GM23338 (cell line): ENCODE results near the gene NRL. TPM values are rescaled to one million over a fixed set of nuclear protein-coding genes. Genes with fewer than 3 reads are reported as not detected.

Source experiments
- ATAC-seq: fragments of 200-7000 bp; cut with Tn5 transposase; 3 replicates; pipeline ENCODE4 v1.9.1; 2020
- DNase-seq: peaks from one replicate; pipeline ENCODE4 v3.0.0-alpha.2; 2015; ENCODE audit warnings: low spot score
- H2AFZ ChIP-seq: fragments of 200-600 bp; sonication (generic); 2 replicates; pipeline ENCODE4 v1.8.0; 2016; ENCODE audit warnings: antibody characterized with exemption, mild to moderate bottlenecking, moderate library complexity
- H3F3A ChIP-seq: fragments of 200-600 bp; sonication (generic); replicated peaks from 2 replicates; pipeline ENCODE4 v1.8.0; 2017; ENCODE audit warnings: antibody characterized with exemption, mixed run types, low read depth
- H3K27ac ChIP-seq: fragments of 200-600 bp; sonication (generic); 2 replicates; pipeline ENCODE4 v1.6.1; 2016; ENCODE audit warnings: low read depth
- H3K27me3 ChIP-seq: fragments of 200-600 bp; sonication (generic); 2 replicates; pipeline ENCODE4 v1.8.0; 2016; ENCODE audit warnings: mild to moderate bottlenecking, mixed run types, moderate library complexity; ENCODE audit not compliant: insufficient read depth
- H3K36me3 ChIP-seq: fragments of 200-600 bp; sonication (generic); 2 replicates; pipeline ENCODE4 v1.8.0; 2016; ENCODE audit warnings: mild to moderate bottlenecking; ENCODE audit not compliant: insufficient read depth
- H3K4me1 ChIP-seq: fragments of 200-600 bp; sonication (generic); 2 replicates; pipeline ENCODE4 v1.8.0; 2016; ENCODE audit warnings: mild to moderate bottlenecking, moderate library complexity; ENCODE audit not compliant: insufficient read depth
- H3K4me2 ChIP-seq: fragments of 200-600 bp; sonication (generic); 2 replicates; pipeline ENCODE4 v1.7.1; 2017; ENCODE audit warnings: mixed run types
- H3K4me3 ChIP-seq: fragments of 200-600 bp; sonication (generic); 2 replicates; pipeline ENCODE4 v1.6.1; 2016; ENCODE audit warnings: mixed run types
- H3K79me2 ChIP-seq: fragments of 200-600 bp; sonication (generic); replicated peaks from 2 replicates; pipeline ENCODE4 v1.8.0; 2017; ENCODE audit warnings: mild to moderate bottlenecking; ENCODE audit not compliant: insufficient read depth
- H3K9me2 ChIP-seq: fragments of 200-600 bp; sonication (generic); 2 replicates; pipeline ENCODE4 v1.8.0; 2017; ENCODE audit not compliant: insufficient read depth
- H4K20me1 ChIP-seq: fragments of 200-600 bp; sonication (generic); replicated peaks from 2 replicates; pipeline ENCODE4 v1.8.0; 2017; ENCODE audit warnings: mild to moderate bottlenecking; ENCODE audit not compliant: insufficient read depth
- H3K27ac Mint-ChIP-seq: 2 replicates; pipeline ENCODE4 v1.8.0; 2020; ENCODE audit warnings: inconsistent platforms, mild to moderate bottlenecking, moderate library complexity, mixed read lengths
- H3K27me3 Mint-ChIP-seq: 3 replicates; pipeline ENCODE4 v1.8.0; 2022; ENCODE audit warnings: low read depth, mild to moderate bottlenecking, moderate library complexity, mixed read lengths, inconsistent platforms; ENCODE audit not compliant: insufficient read depth, poor library complexity
- H3K36me3 Mint-ChIP-seq: 3 replicates; pipeline ENCODE4 v1.8.0; 2021; ENCODE audit warnings: low read depth, mild to moderate bottlenecking, inconsistent platforms, moderate library complexity, mixed read lengths
- H3K4me1 Mint-ChIP-seq: 3 replicates; pipeline ENCODE4 v1.8.0; 2020; ENCODE audit warnings: mild to moderate bottlenecking, inconsistent platforms, mixed read lengths
- H3K4me3 Mint-ChIP-seq: 3 replicates; pipeline ENCODE4 v1.8.0; 2021; ENCODE audit warnings: moderate library complexity, mild to moderate bottlenecking, inconsistent platforms, mixed read lengths
- H3K9me3 Mint-ChIP-seq: 3 replicates; pipeline ENCODE4 v1.8.0; 2020; ENCODE audit warnings: moderate library complexity, mild to moderate bottlenecking, inconsistent platforms, mixed read lengths
- CREB1 ChIP-seq: fragments of 250-450 bp; sonication (Bioruptor Pico); IDR thresholded peaks from 2 replicates; pipeline ENCODE4 v1.5.0; 2020; ENCODE audit warnings: low read depth, mild to moderate bottlenecking, moderate library complexity
- CTCF ChIP-seq, 2 experiments: fragments of 200-600 bp in 1 of 2; sonication (generic) in 1 of 2; conservative IDR thresholded peaks; 2 replicates each; pipeline versions ENCODE4 v1.5.1 to v1.6.1; 2016 to 2017; ENCODE audit warnings: antibody characterized with exemption in 2 of 2, low read depth in 2 of 2, mild to moderate bottlenecking in 2 of 2, moderate library complexity in 1 of 2
- EZH2 ChIP-seq: fragments of 200-600 bp; sonication (generic); IDR thresholded peaks from one replicate; pipeline ENCODE4 v1.8.0; 2017; ENCODE audit warnings: antibody characterized with exemption, mild to moderate bottlenecking, low read depth; ENCODE audit not compliant: unreplicated experiment
- EZH2phosphoT487 ChIP-seq: fragments of 200-600 bp; sonication (generic); IDR thresholded peaks from one replicate; pipeline ENCODE4 v1.8.1; 2018; ENCODE audit warnings: antibody characterized with exemption; ENCODE audit not compliant: unreplicated experiment
- NANOG ChIP-seq: IDR thresholded peaks from 2 replicates; pipeline ENCODE4 v1.6.1; 2016; ENCODE audit warnings: antibody characterized with exemption, borderline replicate concordance
- POLR2AphosphoS5 ChIP-seq: IDR thresholded peaks from 2 replicates; pipeline ENCODE4 v1.6.1; 2016; ENCODE audit warnings: antibody characterized with exemption, low read depth
- REST ChIP-seq: IDR thresholded peaks from one replicate; pipeline ENCODE4 v1.6.1; 2018; ENCODE audit warnings: antibody characterized with exemption; ENCODE audit not compliant: unreplicated experiment
- STAT1 ChIP-seq: IDR thresholded peaks from one replicate; pipeline ENCODE4 v1.6.1; 2016; ENCODE audit warnings: antibody characterized with exemption; ENCODE audit not compliant: unreplicated experiment
- ZNF114 ChIP-seq: fragments of 250-450 bp; sonication (Bioruptor Pico); IDR thresholded peaks from 2 replicates; pipeline ENCODE4 v1.5.0; 2020; ENCODE audit warnings: mild to moderate bottlenecking, moderate library complexity
- ZNF331 ChIP-seq: fragments of 250-450 bp; sonication (Bioruptor Pico); IDR thresholded peaks from 2 replicates; pipeline ENCODE4 v1.5.0; 2020; ENCODE audit warnings: low read depth, mild to moderate bottlenecking, moderate library complexity
- ZNF462 ChIP-seq: fragments of 250-450 bp; sonication (Bioruptor Pico); IDR thresholded peaks from 2 replicates; pipeline ENCODE4 v1.5.0; 2020; ENCODE audit warnings: mild to moderate bottlenecking, moderate library complexity
- polyA plus RNA-seq: library from polyadenylated mRNA; unstranded; fragments of >200 nt; fragmentation: Nextera tagmentation; extraction: Ambion mirVana; gene quantifications from 2 replicates; pipeline ENCODE4 v1.2.1, GENCODE V29; 2016
- total RNA-seq: library from RNA; depleted of rRNA; stranded (reverse); fragments of >200 nt; shearing (Covaris generic); gene quantifications from 2 replicates; pipeline ENCODE4 v1.2.3, GENCODE V29; 2014

The NRL gene
- total and polyA plus RNA-seq, 2 experiments from 2014 or later, result 1.8 to 2.2 TPM

DNA sequence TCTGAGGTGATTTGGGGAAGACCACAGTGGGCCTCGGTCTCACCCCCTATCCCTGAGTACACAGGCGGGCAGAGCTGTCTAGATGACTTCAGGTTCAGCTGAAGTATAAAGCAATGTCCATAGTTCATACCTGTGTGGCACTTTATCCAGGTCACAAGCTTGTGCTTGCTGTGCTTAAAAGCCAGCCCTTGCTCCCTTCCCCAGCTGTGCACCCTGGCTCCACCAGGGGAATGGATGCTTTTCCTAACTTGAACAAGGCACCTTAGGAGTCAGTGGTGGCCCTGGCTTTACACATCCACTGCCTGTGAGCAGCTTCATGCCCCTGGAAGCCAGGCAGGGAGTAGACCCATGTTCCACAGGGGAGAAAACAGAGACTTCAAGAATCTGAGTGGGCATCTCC lies 57.5 kb downstream of the NRL start:
- Histone ChIP-seq H3K36me3 (no peaks in the 10 kb centered on the region), H3K4me1 (no peaks in the 10 kb centered on the region), H3K79me2 (no peaks in the 10 kb centered on the region), H3K4me2 (no peak overlapping the region), H3K27me3 (no peaks in the 10 kb centered on the region), H3K9me2 (no peaks in the 10 kb centered on the region), H4K20me1 (no peaks in the 10 kb centered on the region), H3F3A (no peaks in the 10 kb centered on the region), H3K27ac (no peak overlapping the region), H2AFZ (no peak overlapping the region), H3K4me3 (no peak overlapping the region)
- H3K27me3 Mint-ChIP-seq, result peaks cover 13% of the 10 kb centered on the region
- ATAC-seq (no peak), DNase-seq (no peak)
- no peak for TF ChIP-seq ZNF462 (CRISPR knock-in tag)
- no peak for TF ChIP-seq CREB1 (CRISPR knock-in tag)
- TF ChIP-seq CTCF (conservative IDR thresholded peaks at IDR 0.05; ENCODE audit: low read depth in 2 of 2), result no peak
- no peak for TF ChIP-seq POLR2AphosphoS5
- no peak for TF ChIP-seq REST
- TF ChIP-seq ZNF114 (CRISPR knock-in tag), result no peak
- no peak for TF ChIP-seq NANOG
- TF ChIP-seq ZNF331 (CRISPR knock-in tag), result no peak
- no peak for TF ChIP-seq STAT1
- TF ChIP-seq EZH2phosphoT487, result no peak
- TF ChIP-seq EZH2, result no peak
- no peak overlapping the region for H3K4me3 Mint-ChIP-seq
- H3K4me1 Mint-ChIP-seq, result peaks cover 19% of the 10 kb centered on the region
- H3K27ac Mint-ChIP-seq, result no peak overlapping the region
- no peaks in the 10 kb centered on the region; the same call in 2 of the 3 replicates for H3K9me3 Mint-ChIP-seq
- peaks cover 27% of the 10 kb centered on the region for H3K36me3 Mint-ChIP-seq
